ENCODE results near the gene ERI3. TPM values are rescaled to one million over a fixed set of nuclear protein-coding genes. Genes with fewer than 3 reads are reported as not detected.

ERI3 gene
- total RNA-seq, 1 experiment from 2014 or later, result 83.4 TPM

- DNase-seq (ENCODE audit: unreplicated experiment), result no peak
- no peak overlapping the region for H3K4me3 Mint-ChIP-seq (ENCODE audit: unreplicated experiment)
- CTCF ChIA-PET, result interaction anchor here (0.5 to 7.1 kb wide), 30 partner anchors 8 to 489 kb away, joined by 3 to 92 read pairs (median 4); partner anchors contain the start of gene ATP6V0B
- no peak for TF ChIP-seq CTCF (IDR thresholded peaks at IDR 0.05; ENCODE audit: unreplicated experiment)
- no TSS peak for BruUV-seq (replicated peaks)
- H3K27me3 Mint-ChIP-seq (ENCODE audit: insufficient read depth, unreplicated experiment), result no peaks in the 10 kb centered on the region
- no peaks in the 10 kb centered on the region for H3K9me3 Mint-ChIP-seq (ENCODE audit: unreplicated experiment)
- H3K4me1 Mint-ChIP-seq (ENCODE audit: insufficient read depth, unreplicated experiment), result peaks cover 23% of the 10 kb centered on the region
- H3K27ac Mint-ChIP-seq (ENCODE audit: low read depth, unreplicated experiment), result no peak overlapping the region
- POLR2A ChIA-PET, result interaction anchor here (0.7 to 2.5 kb wide), 4 partner anchors 30 to 568 kb away, joined by 3 to 15 read pairs (median 4); partner anchors contain the start of gene KDM4A
- intact Hi-C loops (cut with micrococcal nuclease), result loop anchor here (5.0 kb wide), 1 partner anchor 109 kb away; no protein-coding TSS in a partner anchor
- peaks cover 72% of the 10 kb centered on the region for H3K36me3 Mint-ChIP-seq (ENCODE audit: insufficient read depth, unreplicated experiment)
Measured at GRCh38 chr1:44218503-44219300, 136.4 kb downstream of the ERI3 start.

- BruUV-seq (replicated peaks), result no TSS peak
- no peak overlapping the region for H3K27ac Mint-ChIP-seq (ENCODE audit: low read depth, unreplicated experiment)
- TF ChIP-seq CTCF (IDR thresholded peaks at IDR 0.05; ENCODE audit: unreplicated experiment), result peak; percentile 90
- no peak overlapping the region for H3K4me3 Mint-ChIP-seq (ENCODE audit: unreplicated experiment)
- no peaks in the 10 kb centered on the region for H3K9me3 Mint-ChIP-seq (ENCODE audit: unreplicated experiment)
- ChIA-PET POLR2A (interaction anchor here (0.6 to 2.5 kb wide), 9 partner anchors 10 to 434 kb away, joined by 3 to 15 read pairs (median 4); no protein-coding TSS in a partner anchor), CTCF (interaction anchor here (0.5 to 7.1 kb wide), 54 partner anchors 9 to 554 kb away, joined by 3 to 92 read pairs (median 4); partner anchors contain the start of gene ATP6V0B)
- peaks cover 25% of the 10 kb centered on the region for H3K4me1 Mint-ChIP-seq (ENCODE audit: insufficient read depth, unreplicated experiment)
- intact Hi-C loops (cut with micrococcal nuclease), result loop anchor here (1.0 to 5.0 kb wide), 4 partner anchors 109 to 434 kb away; no protein-coding TSS in a partner anchor
- DNase-seq (ENCODE audit: unreplicated experiment), result peak; percentile 80
- H3K27me3 Mint-ChIP-seq (ENCODE audit: insufficient read depth, unreplicated experiment), result no peaks in the 10 kb centered on the region
- peaks cover 71% of the 10 kb centered on the region for H3K36me3 Mint-ChIP-seq (ENCODE audit: insufficient read depth, unreplicated experiment)
Measured at GRCh38 chr1:44217809-44218410, 137.1 kb downstream of the ERI3 start.

GRCh38 chr1:44213222-44214112 lies 141.6 kb downstream of the ERI3 start, which contains the start of gene DMAP1:
TSS of gene DMAP1 (plus strand) at chr1:44213471. CDS start at chr1:44213754, 283 bp downstream.
- TSS peak; percentile 31 for BruUV-seq (replicated peaks)
- intact Hi-C loops (cut with micrococcal nuclease), result loop anchor here (5.0 kb wide), 1 partner anchor 166 kb away; no protein-coding TSS in a partner anchor

More at GRCh38 chr1:44213222-44214112, 141.6 kb downstream of the ERI3 start, which contains the start of gene DMAP1:
- DNase-seq (ENCODE audit: unreplicated experiment), result peak; percentile 80
- TF ChIP-seq CTCF (IDR thresholded peaks at IDR 0.05; ENCODE audit: unreplicated experiment), result no peak
- peaks cover 44% of the 10 kb centered on the region for H3K36me3 Mint-ChIP-seq (ENCODE audit: insufficient read depth, unreplicated experiment)
- H3K4me3 Mint-ChIP-seq (ENCODE audit: unreplicated experiment), result peak within 1 kb of the TSS; percentile 82
- no peaks in the 10 kb centered on the region for H3K27me3 Mint-ChIP-seq (ENCODE audit: insufficient read depth, unreplicated experiment)
- peak within 1 kb of the TSS; percentile 80 for H3K27ac Mint-ChIP-seq (ENCODE audit: low read depth, unreplicated experiment)
- ChIA-PET POLR2A (interaction anchor here (0.6 to 2.2 kb wide), 14 partner anchors 11 to 517 kb away, joined by 3 to 17 read pairs (median 4); no protein-coding TSS in a partner anchor), CTCF (interaction anchor here (0.6 to 1.5 kb wide), 9 partner anchors 11 to 439 kb away, joined by 3 to 7 read pairs (median 4); no protein-coding TSS in a partner anchor)
- H3K4me1 Mint-ChIP-seq (ENCODE audit: insufficient read depth, unreplicated experiment), result peaks cover 25% of the 10 kb centered on the region
- H3K9me3 Mint-ChIP-seq (ENCODE audit: unreplicated experiment), result no peaks in the 10 kb centered on the region
